Fibroblast of pulmonary artery (primary cell): ENCODE measurements around the gene TP53AIP1.

Source experiments
- DNase-seq: peaks from one replicate; pipeline ENCODE4 v3.0.0-alpha.2; 2010; ENCODE audit warnings: low read depth
- H3K4me3 ChIP-seq: replicated peaks from 2 replicates; pipeline ENCODE4 v1.5.1; 2011; ENCODE audit warnings: low read depth, mild to moderate bottlenecking, control low read depth, low read length, moderate library complexity
- TF ChIP-seq, protein P1 (sequence below): IDR thresholded peaks from 2 replicates; pipeline ENCODE4 v1.5.1; 2011; ENCODE audit warnings: mild to moderate bottlenecking, control low read depth, low read length, inconsistent platforms; ENCODE audit errors: missing control alignments

TP53AIP1 gene, protein sequence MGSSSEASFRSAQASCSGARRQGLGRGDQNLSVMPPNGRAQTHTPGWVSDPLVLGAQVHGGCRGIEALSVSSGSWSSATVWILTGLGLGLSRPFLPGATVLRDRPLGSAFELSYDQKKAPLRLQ

GRCh38 chr11:128942817-128943427 is at the start of gene TP53AIP1:
Gene TP53AIP1 (minus strand): TSS chr11:128942871. CDS start chr11:128937818, 5,053 bp downstream.
- no peak for DNase-seq
- no peak within 1 kb of the TSS for H3K4me3 ChIP-seq
- TF ChIP-seq, protein P1, sequence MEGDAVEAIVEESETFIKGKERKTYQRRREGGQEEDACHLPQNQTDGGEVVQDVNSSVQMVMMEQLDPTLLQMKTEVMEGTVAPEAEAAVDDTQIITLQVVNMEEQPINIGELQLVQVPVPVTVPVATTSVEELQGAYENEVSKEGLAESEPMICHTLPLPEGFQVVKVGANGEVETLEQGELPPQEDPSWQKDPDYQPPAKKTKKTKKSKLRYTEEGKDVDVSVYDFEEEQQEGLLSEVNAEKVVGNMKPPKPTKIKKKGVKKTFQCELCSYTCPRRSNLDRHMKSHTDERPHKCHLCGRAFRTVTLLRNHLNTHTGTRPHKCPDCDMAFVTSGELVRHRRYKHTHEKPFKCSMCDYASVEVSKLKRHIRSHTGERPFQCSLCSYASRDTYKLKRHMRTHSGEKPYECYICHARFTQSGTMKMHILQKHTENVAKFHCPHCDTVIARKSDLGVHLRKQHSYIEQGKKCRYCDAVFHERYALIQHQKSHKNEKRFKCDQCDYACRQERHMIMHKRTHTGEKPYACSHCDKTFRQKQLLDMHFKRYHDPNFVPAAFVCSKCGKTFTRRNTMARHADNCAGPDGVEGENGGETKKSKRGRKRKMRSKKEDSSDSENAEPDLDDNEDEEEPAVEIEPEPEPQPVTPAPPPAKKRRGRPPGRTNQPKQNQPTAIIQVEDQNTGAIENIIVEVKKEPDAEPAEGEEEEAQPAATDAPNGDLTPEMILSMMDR, result no peak

DNA sequence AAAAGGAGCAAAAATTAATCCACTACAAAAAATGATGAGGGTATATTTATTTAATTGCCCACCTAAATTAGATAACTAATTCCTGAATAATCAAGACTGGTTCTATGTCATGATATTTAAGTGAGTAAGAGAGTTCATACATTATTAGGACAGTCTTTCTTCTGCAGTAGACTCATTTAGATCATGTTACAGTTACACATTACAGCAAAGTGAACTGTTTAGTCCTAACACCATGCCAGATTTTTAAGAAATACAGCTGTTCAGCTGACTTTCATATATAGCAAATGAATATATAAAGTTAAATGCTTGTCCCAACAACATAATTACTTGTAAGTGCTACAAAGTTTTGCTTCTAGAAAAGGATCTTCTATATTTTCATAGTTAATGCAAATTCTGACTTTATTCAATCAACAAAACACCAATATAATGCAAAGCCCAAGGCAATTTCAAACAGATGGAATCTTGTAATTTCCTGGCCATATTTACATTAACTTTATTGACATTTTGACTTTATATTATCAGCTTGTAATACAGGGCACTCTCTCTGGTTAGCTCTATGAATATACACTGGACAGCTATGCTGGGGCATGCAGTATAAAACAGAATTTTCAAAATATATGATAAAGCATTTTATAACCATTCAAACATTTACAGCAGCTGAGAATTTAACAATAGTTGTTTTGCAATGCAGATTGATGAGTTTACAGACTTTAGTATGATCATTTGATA is 45.7 kb upstream of the TP53AIP1 start:
- TF ChIP-seq, protein P1, result no peak
- DNase-seq, result no peak
- H3K4me3 ChIP-seq, result no peak overlapping the region

- TF ChIP-seq, protein P1, result no peak
- no peak for DNase-seq
- H3K4me3 ChIP-seq, result no peak overlapping the region
These were observed 43.2 kb upstream of the TP53AIP1 start for GRCh38 chr11:128985880-128986279.

- no peak overlapping the region for H3K4me3 ChIP-seq
- TF ChIP-seq, protein P1, result no peak
- no peak for DNase-seq
These were observed 40.4 kb upstream of the TP53AIP1 start for GRCh38 chr11:128983023-128983422.

- TF ChIP-seq, protein P1, result no peak
- no peak overlapping the region for H3K4me3 ChIP-seq
- DNase-seq, result no peak
These were observed 38.6 kb upstream of the TP53AIP1 start for GRCh38 chr11:128981254-128981653.

DNA sequence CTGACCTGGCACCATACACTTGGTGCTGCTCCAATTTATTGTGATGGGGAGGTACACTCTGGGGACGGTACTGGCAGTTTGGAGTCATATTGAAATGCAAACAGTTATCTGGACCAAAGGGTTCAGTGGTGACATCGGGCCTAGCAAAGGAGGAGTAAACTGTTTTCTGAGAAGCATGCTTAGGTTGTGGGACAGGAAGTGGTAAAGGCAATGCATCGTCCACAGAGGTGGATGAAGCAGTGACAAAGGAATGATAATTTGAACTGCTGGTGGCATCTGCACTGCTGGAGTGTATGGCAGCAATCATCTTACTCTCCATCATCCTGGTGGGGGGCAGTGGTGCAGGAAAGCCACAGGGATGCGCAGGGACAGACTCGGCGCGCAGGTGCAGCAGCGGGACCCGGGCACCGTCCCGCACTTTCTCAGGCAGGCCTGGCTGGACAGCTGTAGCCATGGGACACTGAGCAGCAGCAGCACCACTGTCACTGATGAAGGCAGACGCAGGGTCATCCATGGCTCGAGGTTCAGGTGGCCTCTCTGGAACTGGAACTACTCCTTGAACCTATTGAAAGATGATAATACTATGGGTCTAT is 28.0 kb upstream of the TP53AIP1 start:
- DNase-seq, result no peak
- no peak overlapping the region for H3K4me3 ChIP-seq
- TF ChIP-seq, protein P1, result no peak
